NOMO-1 (cell line): ENCODE data around the gene ZFP2.
"Not testable (repeated sequence)": the region's sequence is repeated elsewhere in the genome, so short reads cannot be mapped to it uniquely, and the experiment has no call there.

ENCODE experiments used
- DNase-seq, 2 experiments: peaks; one replicate each; lab custom pipeline; 2025; ENCODE audit not compliant: unreplicated experiment in 2 of 2; lab: John Stamatoyannopoulos, UW

ZFP2 gene

GRCh38 chr5:178895615-178896571 is at the start of gene ZFP2:
Gene ZFP2, plus strand, starts transcription at chr5:178895913. Its CDS starts 35,401 bp downstream, at chr5:178931314.
- no peak for DNase-seq

- DNase-seq: peak; percentile 44 to 72
Observed at GRCh38 chr5:178849316-178849715, 46.4 kb upstream of the ZFP2 start.

- DNase-seq: no peak
Observed at GRCh38 chr5:178851951-178852350, 43.8 kb upstream of the ZFP2 start.

GRCh38 chr5:178854284-178854683 is 41.4 kb upstream of the ZFP2 start:
- no peak for DNase-seq

GRCh38 chr5:178859625-178860521 is 35.8 kb upstream of the ZFP2 start, which contains the start of gene ZNF354B:
Gene ZNF354B, plus strand, starts transcription at chr5:178859953. Its CDS starts 1,095 bp downstream, at chr5:178861048.
- peak; percentile 93 to 94 for DNase-seq

GRCh38 chr5:178860615-178861014 is 35.1 kb upstream of the ZFP2 start:
- DNase-seq: not testable (repeated sequence)

GRCh38 chr5:178861627-178862026 is 34.1 kb upstream of the ZFP2 start:
- no peak for DNase-seq

GRCh38 chr5:178866946-178867345 is 28.8 kb upstream of the ZFP2 start:
- no peak for DNase-seq

GRCh38 chr5:178869577-178869976 is 26.1 kb upstream of the ZFP2 start:
- DNase-seq: no peak

- DNase-seq: no peak
Observed at GRCh38 chr5:178870411-178870810, 25.3 kb upstream of the ZFP2 start.

GRCh38 chr5:178872302-178872701 is 23.4 kb upstream of the ZFP2 start:
- DNase-seq: no peak

- not testable (repeated sequence) for DNase-seq
Observed at GRCh38 chr5:178883115-178883694, 12.5 kb upstream of the ZFP2 start.

- DNase-seq: no peak
Observed at GRCh38 chr5:178883815-178884430, 11.8 kb upstream of the ZFP2 start.

GRCh38 chr5:178899289-178899688 is 3.6 kb downstream of the ZFP2 start:
- no peak for DNase-seq

GRCh38 chr5:178902849-178903248 is 7.1 kb downstream of the ZFP2 start:
- no peak for DNase-seq

GRCh38 chr5:178931846-178932760 is 36.4 kb downstream of the ZFP2 start:
- DNase-seq: no peak

- no peak for DNase-seq
Observed at GRCh38 chr5:178940569-178941360, 45.1 kb downstream of the ZFP2 start, which contains the start of gene ZNF454. Gene ZNF454, plus strand, starts transcription at chr5:178941198. Its CDS starts 1,594 bp downstream, at chr5:178942792.

- no peak for DNase-seq
Observed at GRCh38 chr5:178941361-178941760, 45.6 kb downstream of the ZFP2 start.
